Measurements from ENCODE around the gene ATP8A2. TPM values are rescaled to one million over a fixed set of nuclear protein-coding genes. Genes with fewer than 3 reads are reported as not detected.

Gene ATP8A2
- total RNA-seq, 2 donors from 2014 or later = 1.6 to 2.9 TPM

GRCh38 chr13:25406377-25406776 is 34.6 kb downstream of the ATP8A2 start:
- peak; percentile 67 for DNase-seq

GRCh38 chr13:25409938-25410337 is 38.2 kb downstream of the ATP8A2 start:
- H3K4me1 ChIP-seq (ENCODE audit: control insufficient read depth, insufficient read depth, low read length) = no peaks in the 10 kb centered on the region
- H3K4me3 Mint-ChIP-seq = no peak overlapping the region
- H3K4me3 ChIP-seq (ENCODE audit: low read length) = no peak overlapping the region
- no peak for DNase-seq
- H3K36me3 Mint-ChIP-seq (ENCODE audit: low read depth) = no peaks in the 10 kb centered on the region
- H3K9me3 Mint-ChIP-seq = no peaks in the 10 kb centered on the region
- TF ChIP-seq, protein P1, sequence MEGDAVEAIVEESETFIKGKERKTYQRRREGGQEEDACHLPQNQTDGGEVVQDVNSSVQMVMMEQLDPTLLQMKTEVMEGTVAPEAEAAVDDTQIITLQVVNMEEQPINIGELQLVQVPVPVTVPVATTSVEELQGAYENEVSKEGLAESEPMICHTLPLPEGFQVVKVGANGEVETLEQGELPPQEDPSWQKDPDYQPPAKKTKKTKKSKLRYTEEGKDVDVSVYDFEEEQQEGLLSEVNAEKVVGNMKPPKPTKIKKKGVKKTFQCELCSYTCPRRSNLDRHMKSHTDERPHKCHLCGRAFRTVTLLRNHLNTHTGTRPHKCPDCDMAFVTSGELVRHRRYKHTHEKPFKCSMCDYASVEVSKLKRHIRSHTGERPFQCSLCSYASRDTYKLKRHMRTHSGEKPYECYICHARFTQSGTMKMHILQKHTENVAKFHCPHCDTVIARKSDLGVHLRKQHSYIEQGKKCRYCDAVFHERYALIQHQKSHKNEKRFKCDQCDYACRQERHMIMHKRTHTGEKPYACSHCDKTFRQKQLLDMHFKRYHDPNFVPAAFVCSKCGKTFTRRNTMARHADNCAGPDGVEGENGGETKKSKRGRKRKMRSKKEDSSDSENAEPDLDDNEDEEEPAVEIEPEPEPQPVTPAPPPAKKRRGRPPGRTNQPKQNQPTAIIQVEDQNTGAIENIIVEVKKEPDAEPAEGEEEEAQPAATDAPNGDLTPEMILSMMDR (conservative IDR thresholded peaks at IDR 0.05) = no peak
- peaks cover 3% of the 10 kb centered on the region for H3K27me3 Mint-ChIP-seq (ENCODE audit: insufficient read depth)
- no peak overlapping the region for H3K9ac ChIP-seq (ENCODE audit: extremely low read depth, low read length, poor library complexity, severe bottlenecking)
- H3K4me1 Mint-ChIP-seq = no peaks in the 10 kb centered on the region
- 93 to 96% methylated on average over 3 to 5 of the region's 5 CpGs for WGBS, 2 experiments (ENCODE audit: insufficient coverage in 1 of 2, insufficient read length in 1 of 2)
- H3K27ac Mint-ChIP-seq = no peak overlapping the region
- no peaks in the 10 kb centered on the region for H3K27me3 ChIP-seq (ENCODE audit: control insufficient read depth, insufficient read depth, low read length, poor library complexity, severe bottlenecking)
- no peaks in the 10 kb centered on the region for H3K9me3 ChIP-seq (ENCODE audit: control insufficient read depth, low read length)
- H3K27ac ChIP-seq (ENCODE audit: low read depth, low read length) = no peak overlapping the region
- H3K36me3 ChIP-seq (ENCODE audit: control insufficient read depth, insufficient read depth, low read length) = no peaks in the 10 kb centered on the region

More at GRCh38 chr13:25406377-25406776, 34.6 kb downstream of the ATP8A2 start:
- WGBS, 2 experiments (ENCODE audit: insufficient coverage in 1 of 2, insufficient read length in 1 of 2) = 93 to 100% methylated on average over 1 of the region's 1 CpG
- no peaks in the 10 kb centered on the region for H3K4me1 ChIP-seq (ENCODE audit: control insufficient read depth, insufficient read depth, low read length)
- H3K4me3 Mint-ChIP-seq = no peak overlapping the region
- H3K9me3 ChIP-seq (ENCODE audit: control insufficient read depth, low read length) = peaks cover 7% of the 10 kb centered on the region
- H3K36me3 ChIP-seq (ENCODE audit: control insufficient read depth, insufficient read depth, low read length) = no peaks in the 10 kb centered on the region
- H3K27ac ChIP-seq (ENCODE audit: low read depth, low read length) = no peak overlapping the region
- H3K4me1 Mint-ChIP-seq = peaks cover 8% of the 10 kb centered on the region
- H3K9ac ChIP-seq (ENCODE audit: extremely low read depth, low read length, poor library complexity, severe bottlenecking) = no peak overlapping the region
- H3K27me3 Mint-ChIP-seq (ENCODE audit: insufficient read depth) = peaks cover 8% of the 10 kb centered on the region
- H3K9me3 Mint-ChIP-seq = peaks cover 3% of the 10 kb centered on the region
- TF ChIP-seq, protein P1 (conservative IDR thresholded peaks at IDR 0.05) = peak; percentile 73
- no peaks in the 10 kb centered on the region for H3K27me3 ChIP-seq (ENCODE audit: control insufficient read depth, insufficient read depth, low read length, poor library complexity, severe bottlenecking)
- no peaks in the 10 kb centered on the region for H3K36me3 Mint-ChIP-seq (ENCODE audit: low read depth)
- no peak overlapping the region for H3K27ac Mint-ChIP-seq
- no peak overlapping the region for H3K4me3 ChIP-seq (ENCODE audit: low read length)

DNA sequence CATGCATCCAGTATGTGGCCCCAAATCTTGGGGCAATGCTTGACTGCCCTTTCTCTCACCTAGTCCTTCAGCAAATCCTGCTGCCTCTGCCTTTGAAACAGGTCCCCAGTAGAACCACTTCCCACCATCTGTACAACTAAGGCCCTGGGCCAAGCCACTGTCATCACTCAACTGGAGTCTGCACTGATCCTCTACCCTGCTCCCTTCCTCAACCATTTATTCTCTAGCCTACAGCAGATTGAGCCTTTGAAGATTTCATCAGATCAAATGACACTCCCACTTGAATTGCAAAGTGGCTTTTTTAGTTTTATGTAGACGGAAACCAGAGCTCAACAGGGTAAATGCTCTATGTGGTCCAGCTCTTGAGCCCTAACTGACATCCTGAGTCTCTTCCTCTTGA is 43.5 kb downstream of the ATP8A2 start:
- H3K27me3 Mint-ChIP-seq (ENCODE audit: insufficient read depth) = no peaks in the 10 kb centered on the region
- no peak overlapping the region for H3K27ac ChIP-seq (ENCODE audit: low read depth, low read length)
- no peak overlapping the region for H3K27ac Mint-ChIP-seq
- DNase-seq = no peak
- H3K4me1 ChIP-seq (ENCODE audit: control insufficient read depth, insufficient read depth, low read length) = no peaks in the 10 kb centered on the region
- H3K9me3 Mint-ChIP-seq = no peaks in the 10 kb centered on the region
- H3K9ac ChIP-seq (ENCODE audit: extremely low read depth, low read length, poor library complexity, severe bottlenecking) = no peak overlapping the region
- H3K9me3 ChIP-seq (ENCODE audit: control insufficient read depth, low read length) = no peaks in the 10 kb centered on the region
- no peaks in the 10 kb centered on the region for H3K36me3 ChIP-seq (ENCODE audit: control insufficient read depth, insufficient read depth, low read length)
- H3K4me3 Mint-ChIP-seq = no peak overlapping the region
- no peak overlapping the region for H3K4me3 ChIP-seq (ENCODE audit: low read length)
- 92 to 100% methylated on average over 1 of the region's 1 CpG for WGBS, 2 experiments (ENCODE audit: insufficient coverage in 1 of 2, insufficient read length in 1 of 2)
- no peaks in the 10 kb centered on the region for H3K4me1 Mint-ChIP-seq
- H3K36me3 Mint-ChIP-seq (ENCODE audit: low read depth) = no peaks in the 10 kb centered on the region
- no peaks in the 10 kb centered on the region for H3K27me3 ChIP-seq (ENCODE audit: control insufficient read depth, insufficient read depth, low read length, poor library complexity, severe bottlenecking)
- TF ChIP-seq, protein P1 (conservative IDR thresholded peaks at IDR 0.05) = no peak

Data from endodermal cell (in vitro differentiated cells).